ENCODE measurements around the gene VPS13D.

DNA sequence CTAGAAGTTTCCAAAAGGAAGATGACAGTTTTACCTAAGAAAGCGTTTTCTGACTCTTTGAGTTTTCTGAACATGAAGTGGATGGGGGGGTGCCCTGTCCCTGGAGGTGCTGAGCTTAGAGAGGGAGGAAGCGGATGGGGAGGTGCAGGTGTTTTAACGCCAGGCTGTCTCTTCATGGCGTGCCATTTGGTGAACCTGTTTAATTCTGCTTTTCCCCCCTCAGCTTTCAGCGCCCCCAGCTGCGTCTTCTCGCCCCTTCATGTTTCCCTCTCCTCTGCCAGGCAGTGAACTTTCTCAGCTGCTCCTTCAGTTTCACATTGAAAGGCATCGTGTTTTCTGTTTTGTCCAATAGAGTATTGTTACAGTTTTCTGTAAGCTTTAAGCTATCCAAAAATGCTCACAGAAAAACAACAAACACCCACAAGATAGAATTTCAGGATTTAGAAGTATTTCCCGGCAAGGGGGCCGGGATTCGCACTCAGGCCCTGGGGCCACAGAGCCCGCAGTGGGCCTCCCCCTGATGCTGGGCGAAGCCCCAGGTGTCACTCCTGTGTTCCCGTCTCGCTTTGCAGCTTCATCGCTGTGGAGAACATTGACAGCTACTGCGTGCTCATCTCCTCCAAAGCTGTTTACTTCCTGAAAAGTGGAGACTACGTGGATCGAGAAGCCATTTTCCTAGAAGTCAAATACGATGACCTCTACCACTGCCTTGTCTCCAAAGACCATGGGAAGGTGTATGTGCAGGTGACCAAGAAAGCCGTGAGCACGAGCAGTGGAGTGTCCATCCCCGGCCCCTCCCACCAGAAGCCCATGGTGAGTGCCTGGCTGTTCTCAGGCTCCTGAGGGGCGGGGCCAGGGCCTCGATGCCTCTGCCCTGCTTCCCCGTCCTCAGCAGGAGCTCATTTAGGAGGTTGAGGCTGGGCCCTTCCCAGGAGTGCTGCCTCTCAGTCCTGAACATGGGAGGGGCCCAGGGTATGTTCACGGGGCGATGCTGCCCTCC, 276.8 kb downstream of the VPS13D start:
- TF ChIP-seq ZNF274 (IDR thresholded peaks at IDR 0.05; ENCODE audit: low read depth, low read length) (no peak), YY1 (IDR thresholded peaks at IDR 0.05; ENCODE audit: insufficient read depth, insufficient read length) (no peak)

Data from NT2/D1 (cell line).